Stimulated activated CD4-positive, alpha-beta T cell treated with anti-CD3 and anti-CD28 coated beads, Interleukin-12 subunit alpha, Interleukin-12 subunit beta, amount 100 ng/mL, for 4 hours (primary cell): ENCODE results near the gene SYNPO.

Experiments
- DNase-seq: peaks from one replicate; pipeline ENCODE4 v3.0.0-alpha.2; 2020

The SYNPO gene

GRCh38 chr5:150642991-150643710, 2.7 kb downstream of the SYNPO start:
- DNase-seq = no peak

GRCh38 chr5:150644058-150644457, 3.6 kb downstream of the SYNPO start:
- DNase-seq = no peak

- DNase-seq = no peak
Measured at GRCh38 chr5:150644514-150644913, 4.1 kb downstream of the SYNPO start.

- no peak for DNase-seq
Measured at GRCh38 chr5:150645070-150645700, 4.7 kb downstream of the SYNPO start.

GRCh38 chr5:150647275-150648251, 7.1 kb downstream of the SYNPO start:
- DNase-seq = no peak

- DNase-seq = no peak
Measured at GRCh38 chr5:150648294-150649107, 8.0 kb downstream of the SYNPO start.

- DNase-seq = no peak
Measured at GRCh38 chr5:150649108-150650020, 8.9 kb downstream of the SYNPO start.

GRCh38 chr5:150650021-150651006, 9.9 kb downstream of the SYNPO start:
- DNase-seq = no peak

GRCh38 chr5:150651382-150651781, 10.9 kb downstream of the SYNPO start:
- no peak for DNase-seq

- DNase-seq = no peak
Measured at GRCh38 chr5:150651924-150652671, 11.6 kb downstream of the SYNPO start.

- DNase-seq = no peak
Measured at GRCh38 chr5:150653145-150653761, 12.8 kb downstream of the SYNPO start.

- no peak for DNase-seq
Measured at GRCh38 chr5:150653762-150654556, 13.5 kb downstream of the SYNPO start.

- DNase-seq = no peak
Measured at GRCh38 chr5:150655221-150655620, 14.8 kb downstream of the SYNPO start.

- peak; percentile 65 for DNase-seq
Measured at GRCh38 chr5:150656191-150657132, 16.0 kb downstream of the SYNPO start.

- DNase-seq = no peak
Measured at GRCh38 chr5:150658121-150658520, 17.7 kb downstream of the SYNPO start.

- DNase-seq = no peak
Measured at GRCh38 chr5:150658699-150659265, 18.3 kb downstream of the SYNPO start.
